WERI-Rb-1 (cell line): ENCODE results near the gene WRAP73.

Experiments
- DNase-seq: peaks from one replicate; pipeline ENCODE4 v3.0.0-alpha.2; 2020
- H3K27ac ChIP-seq: fragments of 250-450 bp; sonication (Bioruptor Pico); 2 replicates; pipeline ENCODE4 v1.5.1; 2020; ENCODE audit warnings: mild to moderate bottlenecking, moderate library complexity
- H3K27me3 ChIP-seq: fragments of 250-450 bp; sonication (Bioruptor Pico); 2 replicates; pipeline ENCODE4 v1.5.1; 2021; ENCODE audit warnings: mild to moderate bottlenecking, low read depth, moderate library complexity; ENCODE audit not compliant: insufficient read depth, severe bottlenecking
- H3K36me3 ChIP-seq: fragments of 250-450 bp; sonication (Bioruptor Pico); 2 replicates; pipeline ENCODE4 v1.5.1; 2020; ENCODE audit warnings: mild to moderate bottlenecking, moderate library complexity
- H3K4me3 ChIP-seq: 2 replicates; pipeline ENCODE4 v1.5.1; 2011; ENCODE audit warnings: low read depth, mild to moderate bottlenecking, control low read depth, low read length
- H3K9me3 ChIP-seq: fragments of 250-450 bp; sonication (Bioruptor Pico); 2 replicates; pipeline ENCODE4 v1.5.1; 2021; ENCODE audit warnings: mild to moderate bottlenecking, moderate library complexity; ENCODE audit not compliant: severe bottlenecking
- TF ChIP-seq, protein P1 (sequence below): IDR thresholded peaks from 2 replicates; pipeline ENCODE4 v1.5.1; 2011; ENCODE audit warnings: low read depth, mild to moderate bottlenecking, control low read depth, inconsistent platforms, low read length

The WRAP73 gene

DNA sequence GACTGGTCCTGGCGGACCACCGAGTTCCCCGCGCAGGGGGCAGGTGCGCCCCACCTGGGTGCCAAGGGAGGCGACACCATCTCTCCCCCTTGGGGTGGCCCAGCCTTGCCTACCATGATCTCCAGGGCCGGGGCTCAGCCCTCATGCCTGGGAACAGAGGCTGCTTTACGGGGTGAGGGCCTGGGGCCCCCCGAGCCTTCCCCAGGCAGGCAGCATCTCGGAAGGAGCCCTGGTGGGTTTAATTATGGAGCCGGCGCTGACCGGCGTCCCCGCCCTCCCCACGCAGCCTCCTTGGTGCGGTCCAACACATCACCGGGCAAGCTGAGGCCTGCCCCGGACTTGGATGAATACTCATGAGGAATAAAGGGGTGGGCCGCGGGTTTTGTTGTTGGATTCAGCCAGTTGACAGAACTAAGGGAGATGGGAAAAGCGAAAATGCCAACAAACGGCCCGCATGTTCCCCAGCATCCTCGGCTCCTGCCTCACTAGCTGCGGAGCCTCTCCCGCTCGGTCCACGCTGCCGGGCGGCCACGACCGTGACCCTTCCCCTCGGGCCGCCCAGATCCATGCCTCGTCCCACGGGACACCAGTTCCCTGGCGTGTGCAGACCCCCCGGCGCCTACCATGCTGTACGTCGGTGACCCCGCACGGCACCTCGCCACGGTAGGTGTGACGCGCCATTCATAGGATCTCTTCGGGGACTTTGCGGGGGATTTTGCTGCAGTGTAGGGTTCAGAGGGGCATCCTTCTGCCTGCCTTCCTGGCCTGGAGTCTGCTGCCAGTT is 40.6 kb upstream of the WRAP73 start:
- Histone ChIP-seq H3K4me3 (no peak overlapping the region), H3K27me3 (no peaks in the 10 kb centered on the region), H3K27ac (no peak overlapping the region), H3K9me3 (peaks cover 4% of the 10 kb centered on the region), H3K36me3 (peaks cover 32% of the 10 kb centered on the region)
- no peak for DNase-seq
- TF ChIP-seq, protein P1, sequence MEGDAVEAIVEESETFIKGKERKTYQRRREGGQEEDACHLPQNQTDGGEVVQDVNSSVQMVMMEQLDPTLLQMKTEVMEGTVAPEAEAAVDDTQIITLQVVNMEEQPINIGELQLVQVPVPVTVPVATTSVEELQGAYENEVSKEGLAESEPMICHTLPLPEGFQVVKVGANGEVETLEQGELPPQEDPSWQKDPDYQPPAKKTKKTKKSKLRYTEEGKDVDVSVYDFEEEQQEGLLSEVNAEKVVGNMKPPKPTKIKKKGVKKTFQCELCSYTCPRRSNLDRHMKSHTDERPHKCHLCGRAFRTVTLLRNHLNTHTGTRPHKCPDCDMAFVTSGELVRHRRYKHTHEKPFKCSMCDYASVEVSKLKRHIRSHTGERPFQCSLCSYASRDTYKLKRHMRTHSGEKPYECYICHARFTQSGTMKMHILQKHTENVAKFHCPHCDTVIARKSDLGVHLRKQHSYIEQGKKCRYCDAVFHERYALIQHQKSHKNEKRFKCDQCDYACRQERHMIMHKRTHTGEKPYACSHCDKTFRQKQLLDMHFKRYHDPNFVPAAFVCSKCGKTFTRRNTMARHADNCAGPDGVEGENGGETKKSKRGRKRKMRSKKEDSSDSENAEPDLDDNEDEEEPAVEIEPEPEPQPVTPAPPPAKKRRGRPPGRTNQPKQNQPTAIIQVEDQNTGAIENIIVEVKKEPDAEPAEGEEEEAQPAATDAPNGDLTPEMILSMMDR: no peak

DNA sequence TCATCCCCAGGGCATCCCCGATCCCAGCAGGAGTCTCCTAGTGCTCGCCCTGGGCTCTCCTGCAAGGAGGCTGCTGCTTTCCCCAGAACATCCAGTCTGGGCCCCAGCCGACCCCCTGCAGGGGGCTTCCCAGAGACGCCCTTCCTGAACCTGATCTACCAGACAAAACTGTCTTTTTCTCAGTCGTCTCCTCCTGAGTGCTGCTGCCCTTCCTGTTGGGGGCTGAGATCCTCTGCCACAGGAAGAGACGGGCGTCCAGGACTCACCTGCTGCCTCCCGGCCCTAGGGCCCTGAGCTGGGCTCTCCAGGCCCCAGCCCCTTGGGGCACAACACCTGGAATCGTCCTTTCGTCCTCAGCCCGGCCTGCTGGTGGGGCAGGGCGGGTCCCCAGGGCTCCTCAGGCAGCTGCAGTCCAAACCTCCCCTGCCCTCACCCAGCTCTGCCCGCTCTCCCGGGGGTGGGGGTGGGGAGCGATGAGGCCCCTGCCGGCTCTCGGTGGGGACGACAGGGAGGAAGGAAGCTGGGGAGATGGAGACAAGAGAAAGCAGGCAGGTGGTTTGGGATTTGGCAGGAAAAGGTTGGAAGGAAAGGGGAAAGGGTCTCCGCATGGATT is 39.3 kb upstream of the WRAP73 start:
- Histone ChIP-seq H3K9me3 (peaks cover 4% of the 10 kb centered on the region), H3K36me3 (peaks cover 35% of the 10 kb centered on the region), H3K27ac (no peak overlapping the region), H3K27me3 (no peaks in the 10 kb centered on the region), H3K4me3 (no peak overlapping the region)
- TF ChIP-seq, protein P1: no peak
- no peak for DNase-seq

DNA sequence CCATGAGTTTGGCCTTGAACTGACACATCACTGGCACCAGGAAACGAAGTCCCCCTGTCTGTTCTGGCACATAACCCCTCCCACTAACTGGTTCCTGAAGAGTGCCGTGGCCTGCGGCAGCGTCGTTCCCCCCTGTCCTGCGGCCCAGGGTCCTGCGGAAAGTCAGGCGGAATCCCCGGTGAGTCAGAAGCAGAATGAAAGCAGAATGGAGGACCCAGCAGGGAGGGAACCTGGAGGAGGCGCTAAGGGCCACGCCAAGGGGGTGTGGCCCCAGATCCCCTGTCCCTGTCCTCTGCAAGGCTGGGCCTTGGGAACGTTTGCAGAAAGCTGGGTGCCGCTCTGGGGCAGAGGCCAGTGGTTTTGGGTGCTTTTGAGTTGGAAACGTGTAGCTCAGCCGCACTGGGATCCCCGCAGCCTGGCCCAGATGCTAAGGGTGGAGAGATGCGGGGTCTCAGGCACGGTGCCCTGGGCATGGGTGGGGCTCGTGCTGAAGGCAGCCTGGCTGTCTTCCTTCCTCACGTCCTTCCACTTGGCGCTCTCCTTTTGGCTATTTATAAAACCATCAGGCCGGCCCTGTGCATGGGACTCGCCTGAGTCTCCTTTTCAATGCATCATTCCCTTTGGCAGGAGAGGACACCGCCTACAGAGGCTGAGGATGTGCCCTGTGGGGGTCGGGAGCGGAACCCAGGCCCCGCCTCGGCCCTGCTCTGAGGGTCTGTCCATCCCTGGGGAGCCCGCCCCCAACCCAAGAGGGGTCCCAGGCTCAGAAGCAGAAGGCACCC is 38.6 kb upstream of the WRAP73 start:
- TF ChIP-seq, protein P1: no peak
- Histone ChIP-seq H3K9me3 (peaks cover 4% of the 10 kb centered on the region), H3K36me3 (peaks cover 38% of the 10 kb centered on the region), H3K27me3 (no peaks in the 10 kb centered on the region), H3K4me3 (no peak overlapping the region), H3K27ac (no peak overlapping the region)
- no peak for DNase-seq

DNA sequence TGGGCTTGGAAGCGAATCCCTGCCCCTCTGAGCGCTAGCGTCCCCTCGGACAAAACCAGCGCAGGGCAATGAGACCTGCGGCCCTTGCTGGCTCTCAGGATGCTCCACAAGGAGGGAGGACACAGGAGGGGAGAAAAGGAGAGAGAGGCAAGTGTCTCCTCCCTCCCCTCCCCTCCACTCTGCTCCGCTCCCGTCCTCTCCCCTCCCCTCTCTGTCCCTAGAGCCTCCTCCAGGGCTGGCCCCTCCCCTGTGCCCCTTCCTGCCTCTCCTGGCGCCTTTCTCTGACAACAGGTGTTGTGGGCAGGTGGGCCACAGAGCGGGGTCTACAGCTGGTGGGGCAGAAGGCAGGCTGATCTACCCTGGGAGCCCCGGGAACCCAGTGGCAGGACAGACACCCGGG is 37.6 kb upstream of the WRAP73 start:
- no peak for DNase-seq
- H3K9me3 ChIP-seq: no peaks in the 10 kb centered on the region
- H3K27me3 ChIP-seq: no peaks in the 10 kb centered on the region
- H3K36me3 ChIP-seq: peaks cover 47% of the 10 kb centered on the region
- TF ChIP-seq, protein P1: no peak
- no peak overlapping the region for H3K27ac ChIP-seq
- no peak overlapping the region for H3K4me3 ChIP-seq

DNA sequence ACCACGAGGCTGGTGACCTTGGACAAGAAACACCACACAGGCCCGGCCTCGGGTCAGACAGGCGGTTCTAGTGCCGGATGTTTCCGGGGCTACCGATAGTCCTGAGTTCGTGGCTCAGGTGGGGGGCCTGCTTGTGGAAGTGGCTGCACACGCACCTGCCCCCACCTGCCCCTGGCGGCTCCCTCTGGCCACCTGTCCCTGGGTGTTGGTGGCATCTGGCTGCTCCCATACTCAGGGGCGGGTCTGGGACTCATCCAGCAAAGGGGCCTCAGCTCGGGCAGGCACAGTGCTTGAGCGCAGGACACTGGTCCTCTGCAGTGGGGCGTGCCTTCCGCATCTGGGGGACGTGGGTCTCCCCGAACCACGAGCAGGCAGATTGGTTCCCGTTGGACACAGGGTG is 36.0 kb upstream of the WRAP73 start:
- no peaks in the 10 kb centered on the region for H3K9me3 ChIP-seq
- TF ChIP-seq, protein P1: no peak
- DNase-seq: no peak
- H3K4me3 ChIP-seq: no peak overlapping the region
- H3K27me3 ChIP-seq: no peaks in the 10 kb centered on the region
- H3K27ac ChIP-seq: no peak overlapping the region
- H3K36me3 ChIP-seq: peaks cover 52% of the 10 kb centered on the region
